H1 (cell line): ENCODE measurements around the gene PPIL6. TPM values are rescaled to one million over a fixed set of nuclear protein-coding genes. Genes with fewer than 3 reads are reported as not detected.

Experiments
- ASH2L ChIP-seq: fragments of 200-600, 300-600 bp; sonication (generic); IDR thresholded peaks from one replicate; pipeline ENCODE4 v1.7.1; 2017; ENCODE audit warnings: low read length
- CTBP2 ChIP-seq: IDR thresholded peaks from 2 replicates; pipeline ENCODE4 v1.7.0; 2011; ENCODE audit warnings: borderline replicate concordance, mild to moderate bottlenecking, moderate library complexity, mixed read lengths, low read length; ENCODE audit not compliant: insufficient read depth, insufficient read length
- EGR1 ChIP-seq: IDR thresholded peaks from 2 replicates; pipeline ENCODE4 v1.6.1; 2011; ENCODE audit warnings: low read depth, low read length, borderline replicate concordance
- SP2 ChIP-seq: IDR thresholded peaks from 2 replicates; pipeline ENCODE4 v1.6.1; 2012; ENCODE audit warnings: mild to moderate bottlenecking, low read length, inconsistent platforms
- polyA plus RNA-seq, 7 experiments: library from polyadenylated mRNA; depleted of rRNA in 3 of 7; stranded (reverse) in 5 of 7; unstranded in 2 of 7; fragments of >200 nt in 5 of 7; fragments of 200-250 nt in 2 of 7; gene quantifications; 1 replicate in 5 of 7; 2 replicates in 1 of 7; 4 replicates in 1 of 7; pipeline versions ENCODE4 v1.2.1 to v1.2.3, GENCODE V29; 2011 to 2013; ENCODE audit warnings: missing spikeins in 2 of 7, mixed read lengths in 2 of 7
- total RNA-seq: library from RNA; stranded (reverse); fragmentation: NEBNext Ultra II Directional; extraction: Animal tissue kit (Norgen Biotek cat#: 25700); gene quantifications from 2 replicates; pipeline ENCODE4 v1.2.1, GENCODE V29; 2021

The PPIL6 gene
- total and polyA plus RNA-seq, 2 of the 8 experiments (the other 6 are each of a cell fraction or from before 2014, with no cell fraction given) = 0.42 to 1.3 TPM

DNA sequence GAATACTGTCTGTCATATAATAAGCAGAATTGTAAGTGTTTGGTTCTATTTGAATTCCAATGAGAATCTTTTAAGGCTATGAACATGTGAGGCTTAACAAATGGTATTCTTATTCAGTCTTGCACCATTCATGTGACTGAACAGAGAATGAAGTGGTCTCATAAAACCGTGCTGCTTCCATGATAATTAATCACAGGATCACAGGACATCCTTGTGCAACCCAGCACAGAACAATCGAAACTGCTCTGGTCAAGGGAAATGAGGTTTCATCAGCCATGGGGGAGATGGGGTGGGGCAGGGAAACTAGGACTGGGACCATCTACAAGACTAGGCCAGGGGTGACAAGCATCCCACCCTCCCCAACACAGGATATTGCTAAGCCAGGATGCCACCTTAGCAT lies 6.0 kb downstream of the PPIL6 start (continued):
- TF ChIP-seq EGR1 (no peak), CTBP2 (no peak), SP2 (no peak), ASH2L (no peak)
